ENCODE measurements around the gene PPP6R2. TPM values are rescaled to one million over a fixed set of nuclear protein-coding genes. Genes with fewer than 3 reads are reported as not detected.
"Not testable (repeated sequence)": the region's sequence is repeated elsewhere in the genome, so short reads cannot be mapped to it uniquely, and the experiment has no call there.

The PPP6R2 gene
- total RNA-seq, 1 donor from 2014 or later: 65.4 TPM

GRCh38 chr22:50419116-50419515 lies 76.0 kb downstream of the PPP6R2 start:
- DNase-seq (ENCODE audit: low spot score): no peak
- no peak for ATAC-seq

DNA sequence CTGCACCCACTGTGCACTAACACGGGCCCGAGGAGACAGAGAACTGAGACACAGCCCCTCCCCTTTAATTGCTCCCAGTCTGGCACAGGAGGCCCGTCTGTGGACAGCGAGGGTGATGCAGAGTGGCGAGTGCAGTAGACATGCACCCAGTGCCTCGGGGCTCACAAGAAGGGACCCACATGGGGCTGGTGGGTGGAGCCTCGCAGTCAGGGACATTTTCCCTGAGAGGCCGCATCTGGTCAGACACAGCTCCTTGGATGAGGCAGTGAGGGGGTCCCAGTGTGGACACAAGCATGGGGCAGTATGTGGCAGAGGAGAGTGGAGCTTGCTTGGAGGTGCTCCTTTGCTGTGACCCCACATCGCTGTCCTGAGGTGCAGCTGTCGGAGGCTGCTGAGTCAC lies 76.9 kb downstream of the PPP6R2 start:
- no peak for DNase-seq (ENCODE audit: low spot score)

GRCh38 chr22:50420581-50420980 lies 77.5 kb downstream of the PPP6R2 start:
- no peak for DNase-seq (ENCODE audit: low spot score)
- ATAC-seq: no peak

More for the DNA sequence above, 76.9 kb downstream of the PPP6R2 start:
- ATAC-seq: no peak

DNA sequence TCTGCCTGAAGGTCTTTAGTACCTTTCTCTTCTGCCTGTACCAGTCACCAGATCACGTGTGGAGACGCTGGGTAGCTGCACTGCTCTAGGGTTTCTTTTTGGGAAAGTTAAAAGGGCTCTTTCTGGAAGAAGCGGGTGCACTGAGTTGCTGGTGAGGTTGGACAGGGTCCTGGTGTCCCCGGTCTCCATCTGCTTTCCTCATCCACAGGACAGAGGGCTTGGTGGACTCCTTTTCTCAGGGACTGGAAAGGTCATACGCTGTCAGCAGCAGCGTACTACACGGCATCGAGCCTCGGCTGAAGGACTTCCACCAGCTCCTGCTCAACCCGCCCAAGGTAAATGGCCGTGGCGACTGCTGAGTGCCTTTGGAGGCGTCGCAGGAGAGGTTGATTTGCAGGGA lies 78.9 kb downstream of the PPP6R2 start:
- DNase-seq (ENCODE audit: low spot score): no peak
- no peak for ATAC-seq

GRCh38 chr22:50422961-50423815 lies 80.1 kb downstream of the PPP6R2 start:
- ATAC-seq (no peak), DNase-seq (ENCODE audit: low spot score) (no peak)

- DNase-seq (ENCODE audit: low spot score): no peak
- no peak for ATAC-seq
Measured at GRCh38 chr22:50423956-50424355, 80.8 kb downstream of the PPP6R2 start.

GRCh38 chr22:50425179-50425916 lies 82.2 kb downstream of the PPP6R2 start:
- ATAC-seq: no peak
- DNase-seq (ENCODE audit: low spot score): no peak

DNA sequence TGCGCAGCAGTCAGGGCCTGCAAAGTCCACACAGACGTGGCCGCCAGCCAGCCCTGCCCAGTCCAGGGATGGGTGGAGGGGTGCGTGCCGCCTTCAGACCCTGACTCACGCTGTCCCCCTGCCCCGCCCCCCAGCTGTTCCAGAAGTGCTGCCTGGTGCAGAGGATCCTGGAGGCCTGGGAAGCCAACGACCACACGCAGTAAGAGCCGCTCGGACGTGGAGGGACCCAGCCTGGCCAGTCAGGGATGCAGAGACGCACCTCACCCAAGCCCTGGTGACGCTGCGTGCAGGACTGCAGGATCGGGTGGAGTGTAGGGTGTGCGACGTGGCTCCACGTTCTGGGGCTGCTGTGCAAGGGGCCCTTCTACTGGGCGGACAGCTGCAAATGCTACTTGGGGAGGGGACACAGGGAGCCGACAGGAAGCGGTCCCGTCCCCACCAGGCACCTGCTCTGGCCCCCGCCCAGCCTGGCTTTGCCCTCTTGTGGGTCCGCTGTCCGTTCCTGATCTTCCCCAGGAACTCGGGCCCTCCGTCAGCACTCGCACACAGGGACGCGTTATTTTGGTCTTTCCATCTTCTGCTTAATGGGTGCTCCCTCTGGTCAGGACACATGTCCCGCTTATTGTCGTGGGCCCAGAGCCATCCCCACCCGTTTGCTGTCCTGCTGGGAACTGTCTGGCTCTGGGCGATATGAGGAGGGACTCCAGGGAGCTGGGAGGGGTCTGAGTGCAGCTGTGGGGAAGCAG lies 89.2 kb downstream of the PPP6R2 start:
- ATAC-seq: peak; percentile 11
- DNase-seq (ENCODE audit: low spot score): peak; percentile 46

DNA sequence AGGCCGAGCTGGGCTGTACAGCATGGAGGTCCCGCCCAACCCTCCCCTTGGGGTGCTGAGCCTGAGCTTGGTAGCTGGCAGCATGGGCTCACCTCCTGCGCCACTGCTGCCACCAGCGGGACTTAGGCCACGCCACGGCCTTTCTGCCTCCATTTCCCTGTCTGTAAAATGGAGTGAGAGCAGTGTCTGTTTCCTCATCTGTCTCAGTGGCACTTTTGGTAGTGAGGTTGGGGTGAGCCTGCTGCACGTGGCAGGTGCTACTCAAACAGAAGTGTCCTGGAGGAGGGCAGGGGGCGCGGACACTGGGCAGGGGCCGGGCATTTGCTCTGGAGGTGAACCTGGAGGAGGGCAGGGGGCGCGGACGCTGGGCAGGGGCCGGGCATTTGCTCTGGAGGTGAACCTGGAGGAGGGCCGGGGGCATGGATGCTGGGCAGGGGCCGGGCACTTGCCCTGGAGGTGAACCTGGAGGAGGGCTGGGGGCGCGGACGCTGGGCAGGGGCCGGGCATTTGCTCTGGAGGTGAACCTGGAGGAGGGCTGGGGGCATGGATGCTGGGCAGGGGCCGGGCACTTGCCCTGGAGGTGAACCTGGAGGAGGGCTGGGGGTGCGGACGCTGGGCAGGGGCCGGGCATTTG lies 89.9 kb downstream of the PPP6R2 start:
- not testable (repeated sequence) for ATAC-seq; DNase-seq (ENCODE audit: low spot score)

DNA sequence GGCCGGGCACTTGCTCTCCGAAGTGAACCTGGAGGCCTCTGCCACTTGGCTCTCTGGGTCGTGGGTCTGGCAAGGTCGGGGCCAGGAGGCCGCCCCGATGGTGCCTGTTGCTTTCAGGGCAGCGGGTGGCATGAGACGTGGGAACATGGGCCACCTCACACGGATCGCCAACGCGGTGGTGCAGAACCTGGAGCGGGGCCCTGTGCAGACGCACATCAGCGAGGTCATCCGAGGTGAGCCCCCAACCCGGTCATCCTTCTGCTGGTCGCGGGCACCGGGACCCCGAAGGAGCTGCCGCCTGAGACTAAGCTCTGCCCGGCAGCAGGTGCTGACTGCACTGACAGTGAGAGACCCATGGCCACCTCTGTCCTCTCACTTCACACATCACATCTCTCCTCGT lies 91.7 kb downstream of the PPP6R2 start:
- ATAC-seq (no peak), DNase-seq (ENCODE audit: low spot score) (no peak)

DNA sequence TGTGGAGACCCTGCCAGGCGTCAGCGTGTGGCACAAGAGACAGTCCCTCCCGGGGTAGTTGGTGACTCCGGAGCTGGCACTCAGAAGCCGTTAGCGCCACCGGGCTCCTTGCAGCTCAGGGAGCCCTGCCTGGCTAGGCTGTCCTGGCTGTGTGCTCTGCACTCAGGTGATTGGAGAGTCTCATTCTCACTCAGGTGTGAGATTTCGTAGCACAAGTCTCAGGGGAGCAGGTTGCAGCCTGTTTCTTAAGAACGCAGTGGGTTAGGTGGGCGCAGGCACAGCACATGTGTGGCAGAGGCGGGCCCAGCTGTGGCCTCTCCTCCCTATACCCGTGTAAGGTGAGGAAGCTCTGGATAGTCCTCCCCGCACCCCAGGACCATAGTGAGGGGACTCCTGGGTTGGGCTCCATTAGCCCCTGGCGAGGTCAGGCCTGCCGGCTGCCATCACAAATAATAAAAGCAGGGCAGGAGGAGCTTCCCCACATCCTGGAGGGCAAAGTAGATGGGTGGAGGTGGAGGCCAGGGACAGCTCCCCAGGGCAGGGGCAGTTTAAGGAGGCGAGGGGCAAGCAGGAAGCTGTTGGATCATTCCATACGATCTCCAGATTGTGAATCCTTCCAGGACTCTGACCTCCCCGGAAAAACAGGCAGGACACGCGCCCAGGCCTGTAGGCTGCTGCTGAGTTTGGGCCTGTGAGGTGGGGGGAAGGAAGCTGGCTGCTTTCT lies 92.3 kb downstream of the PPP6R2 start:
- no peak for DNase-seq (ENCODE audit: low spot score)
- ATAC-seq: no peak

DNA sequence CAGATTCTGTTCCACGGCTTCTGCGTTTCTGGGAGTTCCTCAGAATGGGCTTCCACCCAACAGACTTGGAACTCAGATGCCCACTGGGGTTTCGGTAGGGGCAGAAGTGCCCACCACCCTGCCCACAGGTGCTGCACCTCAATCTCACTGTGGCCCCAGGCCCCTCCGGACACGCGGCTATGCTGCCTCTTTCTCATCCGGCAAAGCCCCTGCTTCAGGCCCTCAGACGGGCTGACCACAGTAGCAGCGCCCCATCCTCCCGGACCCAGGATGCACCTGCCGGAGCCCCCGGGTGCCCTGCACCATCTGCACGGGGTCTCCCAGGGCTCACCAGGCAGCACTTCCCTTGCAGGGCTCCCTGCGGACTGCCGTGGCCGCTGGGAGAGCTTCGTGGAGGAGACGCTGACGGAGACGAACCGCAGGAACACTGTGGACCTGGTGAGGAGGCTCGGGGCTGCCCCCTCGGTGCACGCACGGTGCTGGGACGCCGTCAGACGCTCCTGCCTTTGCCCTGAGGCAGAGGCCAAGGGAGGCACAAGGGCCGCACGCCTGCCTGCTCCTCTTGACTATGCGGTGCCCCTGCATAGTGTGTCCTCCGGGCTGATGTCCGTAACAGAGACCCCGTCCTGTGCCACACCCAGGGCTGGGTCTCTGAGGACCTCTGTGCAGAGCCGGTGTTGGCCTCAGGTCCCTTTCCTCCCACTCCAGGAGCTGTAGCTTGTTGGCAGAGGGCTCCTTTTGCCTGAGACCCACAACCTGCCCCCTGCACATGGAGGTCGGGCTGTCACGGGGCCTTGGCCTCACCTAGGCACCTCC lies 93.1 kb downstream of the PPP6R2 start:
- DNase-seq (ENCODE audit: low spot score): no peak
- ATAC-seq: peak; percentile 2

GRCh38 chr22:50436841-50437341 lies 93.8 kb downstream of the PPP6R2 start:
- ATAC-seq (peak; percentile 3), DNase-seq (ENCODE audit: low spot score) (no peak)

GRCh38 chr22:50437511-50438304 lies 94.6 kb downstream of the PPP6R2 start:
- no peak for ATAC-seq
- DNase-seq (ENCODE audit: low spot score): no peak

DNA sequence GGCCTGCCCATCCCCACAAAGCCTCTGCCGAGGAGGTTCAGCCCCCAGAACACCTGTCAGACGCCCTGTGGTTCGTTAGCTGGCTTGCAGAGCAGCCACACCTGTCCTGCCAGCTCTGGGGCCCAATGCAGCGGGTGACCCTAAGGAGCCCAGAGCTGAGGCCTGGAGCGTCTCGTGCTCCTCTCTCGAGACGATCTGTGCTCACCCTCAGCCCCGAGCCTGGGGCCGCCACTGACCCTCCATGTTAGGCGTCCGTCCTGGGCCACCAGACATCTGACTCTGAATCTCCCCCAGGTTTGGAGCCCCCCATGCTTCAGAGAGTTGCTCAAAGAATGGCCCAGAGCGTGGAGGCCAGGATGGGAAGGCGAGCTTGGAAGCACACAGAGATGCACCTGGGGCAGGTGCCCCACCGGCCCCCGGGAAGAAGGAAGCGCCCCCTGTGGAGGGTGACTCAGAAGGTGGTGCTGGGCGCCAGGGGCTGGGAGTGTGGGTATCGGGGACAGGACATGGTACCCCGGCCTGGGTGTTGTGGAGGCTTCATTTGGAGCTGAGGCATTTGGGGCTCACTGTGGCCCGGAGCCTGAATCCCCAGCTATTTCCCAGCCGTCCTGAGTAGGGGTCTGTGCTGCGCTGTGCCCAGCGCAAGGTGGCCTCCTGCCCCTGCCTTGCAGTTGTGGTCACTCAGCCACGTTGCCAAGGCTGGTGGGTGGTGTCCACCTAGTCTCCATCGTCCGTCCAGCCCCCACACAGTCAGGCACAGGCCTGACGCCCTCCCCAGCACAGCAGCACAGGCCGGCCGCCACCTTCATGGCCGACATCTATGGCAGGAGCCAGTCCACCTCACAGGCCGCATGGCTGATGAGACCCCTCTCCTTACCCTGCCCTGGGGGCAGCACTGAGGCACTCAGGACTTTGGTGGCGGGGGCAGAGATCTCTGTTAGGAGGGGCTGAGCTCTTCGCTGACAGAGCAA lies 95.5 kb downstream of the PPP6R2 start:
- DNase-seq (ENCODE audit: low spot score) (no peak), ATAC-seq (no peak)

GRCh38 chr22:50439314-50439870 lies 96.3 kb downstream of the PPP6R2 start:
- DNase-seq (ENCODE audit: low spot score): no peak

DNA sequence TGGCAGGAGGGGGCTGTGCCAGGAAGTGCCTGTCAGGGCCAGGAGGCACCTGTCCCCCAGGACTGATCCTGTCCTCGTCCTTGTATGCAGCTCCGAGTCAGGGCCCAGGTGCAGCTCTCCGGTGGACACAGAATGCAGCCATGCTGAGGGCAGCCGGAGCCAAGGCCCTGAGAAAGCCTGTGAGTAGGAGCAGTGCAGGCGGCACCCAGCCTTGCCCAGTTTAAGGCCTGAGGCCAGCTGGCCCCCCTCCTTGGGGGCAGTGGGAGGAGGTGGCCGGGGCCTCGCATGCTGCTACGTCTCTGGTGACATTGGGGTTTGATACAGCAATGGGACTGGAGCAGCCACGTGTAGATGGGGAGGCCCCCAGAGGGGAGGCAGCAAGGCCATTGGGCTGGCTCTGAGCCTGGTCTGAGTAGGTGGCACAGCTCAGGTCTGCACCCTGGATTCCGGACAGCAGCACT lies 96.8 kb downstream of the PPP6R2 start:
- DNase-seq (ENCODE audit: low spot score): no peak

More at GRCh38 chr22:50439314-50439870, 96.3 kb downstream of the PPP6R2 start:
- no peak for ATAC-seq

More for the DNA sequence above, 96.8 kb downstream of the PPP6R2 start:
- ATAC-seq: no peak

Data from left lobe of liver (tissue), 2 donors.